Panc1 (cell line): ENCODE data around the gene UBE2O. TPM values are rescaled to one million over a fixed set of nuclear protein-coding genes. Genes with fewer than 3 reads are reported as not detected.

Experiments
- ATAC-seq: fragments of 200-7000 bp; cut with Tn5 transposase; 2 replicates; pipeline ENCODE4 v1.9.1; 2020; ENCODE audit warnings: mild to moderate bottlenecking, moderate library complexity
- BruUV-seq: library from RNA; stranded (reverse); fragments of 400-500 nt; replicated peaks from 2 replicates; lab custom pipeline; 2021; lab: Mats Ljungman, UMichigan
- CTCF ChIA-PET: fragments of 300-600 bp; sonication (Branson Sonifier 250); formaldehyde crosslinking; loops from one replicate; lab custom pipeline; 2022; ENCODE audit warnings: antibody characterized with exemption; lab: Charles Lee
- POLR2A ChIA-PET: fragments of 300-600 bp; sonication (Branson Sonifier 250); formaldehyde crosslinking; loops from one replicate; lab custom pipeline; 2022; ENCODE audit warnings: antibody characterized with exemption; lab: Charles Lee
- DNase-seq: peaks from one replicate; pipeline ENCODE4 v3.0.0-alpha.2; 2010; ENCODE audit warnings: low read depth, low spot score
- H3K27ac ChIP-seq: 2 replicates; pipeline ENCODE4 v1.5.1; 2011; ENCODE audit warnings: mild to moderate bottlenecking, low read length, inconsistent platforms
- H3K27me3 ChIP-seq: fragments of 200-500 bp; sonication (Bioruptor generic); 2 replicates; pipeline ENCODE4 v1.6.0; 2014; ENCODE audit warnings: low read length, inconsistent platforms; ENCODE audit not compliant: control insufficient read depth, insufficient read depth
- H3K36me3 ChIP-seq: fragments of 200-500 bp; sonication (Bioruptor generic); 2 replicates; pipeline ENCODE4 v1.5.1; 2014; ENCODE audit warnings: inconsistent platforms, mild to moderate bottlenecking, low read length, moderate library complexity; ENCODE audit not compliant: control insufficient read depth, insufficient read depth
- H3K4me1 ChIP-seq: 2 replicates; pipeline ENCODE4 v1.5.1; 2011; ENCODE audit warnings: inconsistent platforms, mild to moderate bottlenecking, low read length, moderate library complexity; ENCODE audit not compliant: control insufficient read depth, insufficient read depth
- H3K4me3 ChIP-seq, 2 experiments: 2 replicates each; pipeline ENCODE4 v1.5.1; 2011 to 2012; ENCODE audit warnings: low read depth in 2 of 2, low read length in 2 of 2, mild to moderate bottlenecking in 2 of 2, inconsistent platforms in 1 of 2, moderate library complexity in 1 of 2
- H3K9me3 ChIP-seq: fragments of 200-500 bp; sonication (Bioruptor generic); 2 replicates; pipeline ENCODE4 v1.5.1; 2014; ENCODE audit warnings: low read depth, mild to moderate bottlenecking, inconsistent platforms, low read length, moderate library complexity; ENCODE audit not compliant: control insufficient read depth, insufficient read depth
- CTCF ChIP-seq: fragments of 450-650 bp; IDR thresholded peaks from 2 replicates; pipeline ENCODE4 v1.5.1; 2017; ENCODE audit warnings: mild to moderate bottlenecking
- POLR2AphosphoS5 ChIP-seq: IDR thresholded peaks from 2 replicates; pipeline ENCODE4 v1.6.1; 2012; ENCODE audit warnings: mild to moderate bottlenecking, low read depth, low read length, moderate library complexity
- REST ChIP-seq, 2 experiments: IDR thresholded peaks; 2 replicates each; pipeline ENCODE4 v1.6.1; 2011 to 2012; ENCODE audit warnings: low read depth in 2 of 2, control low read depth in 1 of 2, low read length in 1 of 2, mild to moderate bottlenecking in 1 of 2, moderate library complexity in 1 of 2; ENCODE audit not compliant: insufficient read depth in 1 of 2
- SIN3A ChIP-seq: IDR thresholded peaks from 2 replicates; pipeline ENCODE4 v1.6.1; 2012; ENCODE audit warnings: low read depth, mild to moderate bottlenecking, low read length, moderate library complexity, borderline replicate concordance; ENCODE audit not compliant: insufficient read depth
- TCF7L2 ChIP-seq: IDR thresholded peaks from 2 replicates; pipeline ENCODE4 v1.6.1; 2011; ENCODE audit warnings: mild to moderate bottlenecking, low read depth, low read length, inconsistent platforms
- in situ Hi-C: cut with HindIII; loops from 2 replicates; pipeline ENCODE4 v1.10.0; 2016; ENCODE audit warnings: low sequenced_read_pairs, low pct_unique_long_range_greater_than_20kb
- intact Hi-C: fragments of 100-400 bp; cut with micrococcal nuclease; formaldehyde crosslinking; loops from one replicate; pipeline ENCODE4 v1.10.0; 2022; ENCODE audit not compliant: unreplicated experiment
- total RNA-seq: library from RNA; stranded (reverse); gene quantifications from one replicate; pipeline ENCODE4 v1.2.1, GENCODE V29; 2021; ENCODE audit not compliant: unreplicated experiment

UBE2O gene
- total RNA-seq, 1 experiment from 2014 or later: 47.5 TPM

GRCh38 chr17:76472726-76473125, 19.8 kb upstream of the UBE2O start:
- in situ Hi-C loops: no loop called here
- ATAC-seq: no peak
- no peaks in the 10 kb centered on the region for H3K9me3 ChIP-seq

GRCh38 chr17:76472258-76472645, 19.3 kb upstream of the UBE2O start:
- H3K27ac ChIP-seq: no peak overlapping the region
- ATAC-seq (no peak), DNase-seq (no peak)
- ChIA-PET POLR2A (no interaction called here), CTCF (no interaction called here)
- no peaks in the 10 kb centered on the region for H3K36me3 ChIP-seq
- in situ Hi-C loops: no loop called here
- H3K4me1 ChIP-seq: no peaks in the 10 kb centered on the region
- no peak for TF ChIP-seq SIN3A
- TF ChIP-seq TCF7L2: no peak
- TF ChIP-seq CTCF: no peak
- TF ChIP-seq REST (IDR thresholded peaks at IDR 0.05; ENCODE audit: insufficient read depth in 1 of 2, low read depth in 2 of 2, low read length in 1 of 2): no peak
- TF ChIP-seq POLR2AphosphoS5: no peak
- BruUV-seq: no TSS peak
- H3K27me3 ChIP-seq: no peaks in the 10 kb centered on the region
- intact Hi-C loops: no loop called here
- no peaks in the 10 kb centered on the region for H3K9me3 ChIP-seq
- H3K4me3 ChIP-seq: no peak overlapping the region

More at GRCh38 chr17:76472726-76473125, 19.8 kb upstream of the UBE2O start:
- H3K4me3 ChIP-seq: no peak overlapping the region
- no peaks in the 10 kb centered on the region for H3K27me3 ChIP-seq
- ChIA-PET POLR2A (no interaction called here), CTCF (no interaction called here)
- intact Hi-C loops: no loop called here
- H3K36me3 ChIP-seq: no peaks in the 10 kb centered on the region
- no peak for DNase-seq
- TF ChIP-seq SIN3A: no peak
- TF ChIP-seq TCF7L2: no peak
- TF ChIP-seq POLR2AphosphoS5: no peak
- no peak for TF ChIP-seq REST (IDR thresholded peaks at IDR 0.05; ENCODE audit: insufficient read depth in 1 of 2, low read depth in 2 of 2, low read length in 1 of 2)
- no peak for TF ChIP-seq CTCF
- H3K27ac ChIP-seq: no peak overlapping the region
- no peaks in the 10 kb centered on the region for H3K4me1 ChIP-seq
- no TSS peak for BruUV-seq
